Dermis blood vessel endothelial cell (primary cell): ENCODE measurements around the gene KLF15. TPM values are rescaled to one million over a fixed set of nuclear protein-coding genes. Genes with fewer than 3 reads are reported as not detected.
"Not testable (repeated sequence)": the region's sequence is repeated elsewhere in the genome, so short reads cannot be mapped to it uniquely, and the experiment has no call there.

ENCODE experiments used
- DNase-seq: peaks from one replicate; pipeline ENCODE4 v3.0.0; 2010
- total RNA-seq: library from RNA; depleted of rRNA; stranded (reverse); fragments of >200 nt; gene quantifications from 2 replicates; pipeline ENCODE4 v1.2.3, GENCODE V29; 2014

KLF15 gene
- total RNA-seq, 1 donor from 2014 or later, result 5.6 TPM

- no peak for DNase-seq
Measured at GRCh38 chr3:126345641-126346460, 11.4 kb downstream of the KLF15 start.

GRCh38 chr3:126345231-126345630 is 12.0 kb downstream of the KLF15 start:
- no peak for DNase-seq

- DNase-seq, result no peak
Measured at GRCh38 chr3:126344380-126345041, 12.7 kb downstream of the KLF15 start.

GRCh38 chr3:126343649-126344035 is 13.6 kb downstream of the KLF15 start:
- DNase-seq, result no peak

- DNase-seq, result peak; percentile 12
Measured at GRCh38 chr3:126342991-126343648, 14.1 kb downstream of the KLF15 start.

GRCh38 chr3:126342211-126342610 is 15.0 kb downstream of the KLF15 start:
- no peak for DNase-seq

- no peak for DNase-seq
Measured at GRCh38 chr3:126341755-126342150, 15.5 kb downstream of the KLF15 start.

- DNase-seq, result no peak
Measured at GRCh38 chr3:126340943-126341754, 16.1 kb downstream of the KLF15 start.

GRCh38 chr3:126340596-126340942 is 16.6 kb downstream of the KLF15 start:
- no peak for DNase-seq

- DNase-seq, result peak; percentile 10
Measured at GRCh38 chr3:126340081-126340511, 17.1 kb downstream of the KLF15 start.

GRCh38 chr3:126339466-126339865 is 17.7 kb downstream of the KLF15 start:
- no peak for DNase-seq

- no peak for DNase-seq
Measured at GRCh38 chr3:126338790-126339288, 18.4 kb downstream of the KLF15 start.

GRCh38 chr3:126337980-126338651 is 19.1 kb downstream of the KLF15 start:
- DNase-seq, result no peak

GRCh38 chr3:126331812-126332336 is 25.3 kb downstream of the KLF15 start:
- not testable (repeated sequence) for DNase-seq

- no peak for DNase-seq
Measured at GRCh38 chr3:126329927-126330725, 27.1 kb downstream of the KLF15 start.

- DNase-seq, result no peak
Measured at GRCh38 chr3:126326629-126327028, 30.6 kb downstream of the KLF15 start.

- DNase-seq, result no peak
Measured at GRCh38 chr3:126322181-126322967, 34.8 kb downstream of the KLF15 start.

- DNase-seq, result no peak
Measured at GRCh38 chr3:126321490-126321889, 35.7 kb downstream of the KLF15 start.

GRCh38 chr3:126320517-126321293 is 36.5 kb downstream of the KLF15 start:
- DNase-seq, result no peak
